SK-N-MC (cell line): ENCODE results near the gene CR1L.

ENCODE experiments used
- EZH2 ChIP-seq: fragments of 200-600 bp; sonication (generic); IDR thresholded peaks from one replicate; pipeline ENCODE4 v1.6.1; 2017; ENCODE audit warnings: antibody characterized with exemption
- POLR2AphosphoS5 ChIP-seq: IDR thresholded peaks from 2 replicates; pipeline ENCODE4 v1.6.1; 2012; ENCODE audit warnings: mild to moderate bottlenecking, low read depth, low read length, borderline replicate concordance

GRCh38 chr1:207763972-207764371, 119.0 kb downstream of the CR1L start:
- TF ChIP-seq POLR2AphosphoS5, result no peak
- TF ChIP-seq EZH2, result no peak
